ENCODE data around the gene NAA38. TPM values are rescaled to one million over a fixed set of nuclear protein-coding genes. Genes with fewer than 3 reads are reported as not detected.
A peak's percentile ranks its signal among the peaks of the same experiment; 100 is the strongest.

NAA38 gene
- total RNA-seq, 1 experiment from 2014 or later, result 71.8 TPM

DNA sequence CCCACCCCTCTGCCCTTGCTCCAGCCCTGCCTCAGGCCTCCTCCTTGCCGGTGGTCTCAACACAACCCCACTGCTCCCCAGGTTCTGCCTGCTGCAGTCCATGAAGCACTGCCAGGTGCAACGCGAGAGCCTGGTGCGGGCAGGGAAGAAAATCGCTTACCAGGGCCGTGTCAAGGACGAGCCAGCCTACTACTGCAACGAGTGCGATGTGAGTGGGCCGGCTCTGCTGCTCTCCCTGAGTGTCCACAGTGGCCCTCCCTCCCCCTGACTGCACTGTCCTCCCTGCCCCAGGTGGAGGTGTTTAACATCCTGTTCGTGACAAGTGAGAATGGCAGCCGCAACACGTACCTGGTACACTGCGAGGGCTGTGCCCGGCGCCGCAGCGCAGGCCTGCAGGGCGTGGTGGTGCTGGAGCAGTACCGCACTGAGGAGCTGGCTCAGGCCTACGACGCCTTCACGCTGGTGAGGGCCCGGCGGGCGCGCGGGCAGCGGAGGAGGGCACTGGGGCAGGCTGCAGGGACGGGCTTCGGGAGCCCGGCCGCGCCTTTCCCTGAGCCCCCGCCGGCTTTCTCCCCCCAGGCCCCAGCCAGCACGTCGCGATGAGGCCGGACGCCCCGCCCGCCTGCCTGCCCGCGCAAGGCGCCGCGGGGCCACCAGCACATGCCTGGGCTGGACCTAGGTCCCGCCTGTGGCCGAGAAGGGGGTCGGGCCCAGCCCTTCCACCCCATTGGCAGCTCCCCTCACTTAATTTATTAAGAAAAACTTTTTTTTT is 4.3 kb downstream of the NAA38 start:
- no peak for DNase-seq (ENCODE audit: low spot score)

DNA sequence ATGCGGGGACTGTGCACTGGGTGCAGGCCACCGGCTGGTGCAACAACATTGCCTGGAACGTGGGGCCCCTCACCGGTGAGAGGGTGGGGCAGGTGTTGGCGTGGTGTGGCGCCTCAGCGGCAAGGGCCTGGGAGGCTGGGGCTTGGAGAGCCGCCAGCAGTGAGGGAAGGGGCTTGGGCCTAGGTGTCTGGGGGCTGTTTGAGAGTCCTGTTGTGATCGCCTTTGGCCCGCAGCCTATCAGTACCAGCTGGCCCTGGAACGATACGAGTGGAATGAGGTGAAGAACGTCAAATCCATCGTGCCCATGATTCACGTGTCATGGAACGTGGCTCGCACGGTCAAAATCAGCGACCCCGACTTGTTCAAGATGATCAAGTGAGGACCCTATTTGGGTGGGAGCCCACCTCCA is 5.1 kb downstream of the NAA38 start:
- no peak for DNase-seq (ENCODE audit: low spot score)

DNA sequence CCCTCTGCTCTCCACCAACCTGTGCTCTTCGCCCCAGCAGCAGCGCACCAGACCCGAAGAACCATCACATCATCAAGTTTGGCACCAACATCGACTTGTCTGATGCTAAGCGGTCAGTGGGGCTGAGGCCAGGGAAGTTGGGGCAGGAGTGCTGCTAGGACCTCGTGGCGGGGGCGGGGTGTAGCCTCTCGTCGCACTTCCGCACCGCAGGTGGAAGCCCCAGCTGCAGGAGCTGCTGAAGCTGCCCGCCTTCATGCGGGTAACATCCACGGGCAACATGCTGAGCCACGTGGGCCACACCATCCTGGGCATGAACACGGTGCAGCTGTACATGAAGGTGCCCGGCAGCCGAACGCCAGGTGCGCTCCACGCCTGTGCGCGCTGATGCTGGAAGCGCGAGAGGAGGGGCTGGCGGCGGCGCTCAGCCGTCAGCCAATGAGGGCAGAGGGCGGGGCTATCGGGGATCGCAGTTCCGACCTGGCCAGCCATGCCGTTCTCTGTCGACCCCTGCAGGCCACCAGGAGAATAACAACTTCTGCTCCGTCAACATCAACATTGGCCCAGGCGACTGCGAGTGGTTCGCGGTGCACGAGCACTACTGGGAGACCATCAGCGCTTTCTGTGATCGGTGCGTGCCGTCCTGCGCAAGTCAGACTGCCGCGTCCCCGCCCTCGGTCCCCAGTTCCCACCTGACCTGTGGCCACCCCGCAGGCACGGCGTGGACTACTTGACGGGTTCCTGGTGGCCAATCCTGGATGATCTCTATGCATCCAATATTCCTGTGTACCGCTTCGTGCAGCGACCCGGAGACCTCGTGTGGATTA is 5.7 kb downstream of the NAA38 start:
- peak; percentile 91 for DNase-seq (ENCODE audit: low spot score)

DNA sequence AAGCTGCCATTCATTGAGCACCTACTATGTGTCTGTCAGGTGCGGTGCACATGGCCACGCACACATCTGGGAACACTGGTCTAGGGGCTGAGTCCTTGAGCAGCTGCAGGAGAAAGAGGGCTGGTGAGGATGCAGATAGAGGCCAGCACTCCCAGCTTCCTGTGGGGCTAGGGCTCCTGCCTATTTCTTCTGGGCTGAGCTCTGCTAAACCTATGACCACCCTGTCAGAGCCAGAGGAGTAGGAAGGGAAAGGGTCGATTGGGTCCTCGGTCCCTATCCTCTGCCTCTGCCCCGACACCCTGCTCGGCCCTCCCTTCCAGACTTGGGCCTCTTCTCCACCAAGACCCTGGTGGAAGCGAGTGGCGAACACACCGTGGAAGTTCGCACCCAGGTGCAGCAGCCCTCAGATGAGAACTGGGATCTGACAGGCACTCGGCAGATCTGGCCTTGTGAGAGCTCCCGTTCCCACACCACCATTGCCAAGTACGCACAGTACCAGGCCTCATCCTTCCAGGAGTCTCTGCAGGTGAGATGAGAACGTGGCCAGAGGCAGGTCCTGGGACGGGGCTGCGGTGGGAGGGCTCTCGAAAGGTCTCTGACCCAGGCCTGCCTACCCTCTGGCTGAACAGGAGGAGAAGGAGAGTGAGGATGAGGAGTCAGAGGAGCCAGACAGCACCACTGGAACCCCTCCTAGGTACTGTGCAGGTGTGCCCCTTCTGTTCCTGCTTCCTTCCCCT is 6.5 kb downstream of the NAA38 start:
- no peak for DNase-seq (ENCODE audit: low spot score)

DNA sequence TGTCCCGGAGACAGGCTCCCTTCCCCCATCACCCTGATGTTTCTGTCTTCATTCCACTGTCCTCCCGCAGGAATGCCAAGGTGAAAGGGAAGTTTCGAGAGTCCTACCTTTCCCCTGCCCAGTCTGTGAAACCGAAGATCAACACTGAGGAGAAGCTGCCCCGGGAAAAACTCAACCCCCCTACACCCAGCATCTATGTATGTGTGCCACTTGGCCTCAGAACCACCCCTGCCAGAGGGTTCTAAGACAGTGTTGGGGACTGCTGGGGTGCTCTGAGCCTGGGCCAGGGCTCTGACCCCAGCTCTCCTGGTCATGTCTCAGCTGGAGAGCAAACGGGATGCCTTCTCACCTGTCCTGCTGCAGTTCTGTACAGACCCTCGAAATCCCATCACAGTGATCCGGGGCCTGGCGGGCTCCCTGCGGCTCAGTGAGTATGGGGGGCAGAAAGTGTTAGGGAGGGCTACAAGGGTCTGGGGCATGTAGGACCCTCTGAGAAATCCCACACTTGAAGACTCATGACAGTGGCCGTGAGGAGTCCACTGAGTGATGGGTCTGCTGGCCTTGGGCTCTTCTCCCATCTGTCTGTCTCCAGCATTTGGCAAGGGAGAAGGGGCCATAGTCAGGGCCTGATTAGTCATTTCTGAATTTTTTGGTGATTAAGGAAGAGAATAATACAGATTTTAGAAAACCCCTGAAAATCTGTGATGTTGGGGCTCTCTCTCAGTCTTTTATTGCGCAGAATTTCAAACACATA is 7.4 kb downstream of the NAA38 start:
- DNase-seq (ENCODE audit: low spot score), result no peak

DNA sequence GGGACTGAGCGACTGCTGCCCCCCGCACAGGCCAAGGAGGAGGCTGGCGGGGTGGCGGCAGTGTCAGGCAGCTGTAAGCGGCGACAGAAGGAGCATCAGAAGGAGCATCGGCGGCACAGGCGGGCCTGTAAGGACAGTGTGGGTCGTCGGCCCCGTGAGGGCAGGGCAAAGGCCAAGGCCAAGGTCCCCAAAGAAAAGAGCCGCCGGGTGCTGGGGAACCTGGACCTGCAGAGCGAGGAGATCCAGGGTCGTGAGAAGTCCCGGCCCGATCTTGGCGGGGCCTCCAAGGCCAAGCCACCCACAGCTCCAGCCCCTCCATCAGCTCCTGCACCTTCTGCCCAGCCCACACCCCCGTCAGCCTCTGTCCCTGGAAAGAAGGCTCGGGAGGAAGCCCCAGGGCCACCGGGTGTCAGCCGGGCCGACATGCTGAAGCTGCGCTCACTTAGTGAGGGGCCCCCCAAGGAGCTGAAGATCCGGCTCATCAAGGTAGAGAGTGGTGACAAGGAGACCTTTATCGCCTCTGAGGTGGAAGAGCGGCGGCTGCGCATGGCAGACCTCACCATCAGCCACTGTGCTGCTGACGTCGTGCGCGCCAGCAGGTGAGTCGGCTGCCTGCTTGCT is 8.1 kb downstream of the NAA38 start:
- no peak for DNase-seq (ENCODE audit: low spot score)

DNA sequence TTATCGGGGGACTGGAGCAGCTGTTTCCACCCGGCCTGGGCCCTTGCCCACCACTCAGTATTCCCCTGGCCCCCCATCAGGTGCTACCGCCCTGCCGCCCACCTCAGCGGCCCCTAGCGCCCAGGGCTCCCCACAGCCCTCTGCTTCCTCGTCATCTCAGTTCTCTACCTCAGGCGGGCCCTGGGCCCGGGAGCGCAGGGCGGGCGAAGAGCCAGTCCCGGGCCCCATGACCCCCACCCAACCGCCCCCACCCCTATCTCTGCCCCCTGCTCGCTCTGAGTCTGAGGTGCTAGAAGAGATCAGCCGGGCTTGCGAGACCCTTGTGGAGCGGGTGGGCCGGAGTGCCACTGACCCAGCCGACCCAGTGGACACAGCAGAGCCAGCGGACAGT is 8.6 kb downstream of the NAA38 start:
- no peak for DNase-seq (ENCODE audit: low spot score)

DNA sequence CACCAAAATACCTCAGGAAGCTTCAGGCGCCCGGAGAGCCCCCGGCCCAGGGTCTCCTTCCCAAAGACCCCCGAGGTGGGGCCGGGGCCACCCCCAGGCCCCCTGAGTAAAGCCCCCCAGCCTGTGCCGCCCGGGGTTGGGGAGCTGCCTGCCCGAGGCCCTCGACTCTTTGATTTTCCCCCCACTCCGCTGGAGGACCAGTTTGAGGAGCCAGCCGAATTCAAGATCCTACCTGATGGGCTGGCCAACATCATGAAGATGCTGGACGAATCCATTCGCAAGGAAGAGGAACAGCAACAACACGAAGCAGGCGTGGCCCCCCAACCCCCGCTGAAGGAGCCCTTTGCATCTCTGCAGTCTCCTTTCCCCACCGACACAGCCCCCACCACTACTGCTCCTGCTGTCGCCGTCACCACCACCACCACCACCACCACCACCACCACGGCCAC is 9.2 kb downstream of the NAA38 start:
- DNase-seq (ENCODE audit: low spot score), result no peak

DNA sequence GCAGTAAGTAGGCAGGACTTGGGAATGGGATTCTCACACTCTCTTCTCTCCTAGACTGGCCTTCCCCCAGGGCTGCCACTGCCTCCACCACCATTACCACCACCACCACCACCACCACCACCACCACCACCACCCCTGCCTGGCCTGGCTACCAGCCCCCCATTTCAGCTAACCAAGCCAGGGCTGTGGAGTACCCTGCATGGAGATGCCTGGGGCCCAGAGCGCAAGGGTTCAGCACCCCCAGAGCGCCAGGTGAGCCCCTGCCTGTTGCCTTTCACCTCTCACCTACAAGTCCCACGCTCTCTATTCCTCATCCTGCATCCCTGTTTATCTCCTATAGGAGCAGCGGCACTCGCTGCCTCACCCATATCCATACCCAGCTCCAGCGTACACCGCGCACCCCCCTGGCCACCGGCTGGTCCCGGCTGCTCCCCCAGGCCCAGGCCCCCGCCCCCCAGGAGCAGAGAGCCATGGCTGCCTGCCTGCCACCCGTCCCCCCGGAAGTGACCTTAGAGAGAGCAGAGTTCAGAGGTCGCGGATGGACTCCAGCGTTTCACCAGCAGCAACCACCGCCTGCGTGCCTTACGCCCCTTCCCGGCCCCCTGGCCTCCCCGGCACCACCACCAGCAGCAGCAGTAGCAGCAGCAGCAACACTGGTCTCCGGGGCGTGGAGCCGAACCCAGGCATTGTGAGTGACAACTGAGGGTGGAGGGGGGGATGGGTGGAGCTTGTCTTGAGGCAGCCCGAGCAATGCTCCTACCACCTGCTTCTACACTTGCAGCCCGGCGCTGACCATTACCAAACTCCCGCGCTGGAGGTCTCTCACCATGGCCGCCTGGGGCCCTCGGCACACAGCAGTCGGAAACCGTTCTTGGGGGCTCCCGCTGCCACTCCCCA is 10.3 kb downstream of the NAA38 start:
- DNase-seq (ENCODE audit: low spot score), result no peak

DNA sequence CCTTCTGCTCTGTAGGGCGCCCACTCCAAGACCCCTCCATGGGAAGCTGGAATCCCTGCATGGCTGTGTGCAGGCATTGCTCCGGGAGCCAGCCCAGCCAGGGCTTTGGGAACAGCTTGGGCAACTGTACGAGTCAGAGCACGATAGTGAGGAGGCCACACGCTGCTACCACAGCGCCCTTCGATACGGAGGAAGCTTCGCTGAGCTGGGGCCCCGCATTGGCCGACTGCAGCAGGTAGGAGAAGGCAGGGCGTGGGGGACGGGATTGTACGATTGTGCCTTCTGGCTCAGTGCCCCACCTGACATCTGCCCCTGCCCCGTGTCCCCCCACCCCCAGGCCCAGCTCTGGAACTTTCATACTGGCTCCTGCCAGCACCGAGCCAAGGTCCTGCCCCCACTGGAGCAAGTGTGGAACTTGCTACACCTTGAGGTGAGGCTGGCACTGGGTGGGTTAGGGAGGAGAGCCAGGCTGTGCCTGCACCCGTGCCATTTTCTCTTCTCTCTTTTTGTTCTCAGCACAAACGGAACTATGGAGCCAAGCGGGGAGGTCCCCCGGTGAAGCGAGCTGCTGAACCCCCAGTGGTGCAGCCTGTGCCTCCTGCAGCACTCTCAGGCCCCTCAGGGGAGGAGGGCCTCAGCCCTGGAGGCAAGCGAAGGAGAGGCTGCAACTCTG is 11.2 kb downstream of the NAA38 start:
- no peak for DNase-seq (ENCODE audit: low spot score)

DNA sequence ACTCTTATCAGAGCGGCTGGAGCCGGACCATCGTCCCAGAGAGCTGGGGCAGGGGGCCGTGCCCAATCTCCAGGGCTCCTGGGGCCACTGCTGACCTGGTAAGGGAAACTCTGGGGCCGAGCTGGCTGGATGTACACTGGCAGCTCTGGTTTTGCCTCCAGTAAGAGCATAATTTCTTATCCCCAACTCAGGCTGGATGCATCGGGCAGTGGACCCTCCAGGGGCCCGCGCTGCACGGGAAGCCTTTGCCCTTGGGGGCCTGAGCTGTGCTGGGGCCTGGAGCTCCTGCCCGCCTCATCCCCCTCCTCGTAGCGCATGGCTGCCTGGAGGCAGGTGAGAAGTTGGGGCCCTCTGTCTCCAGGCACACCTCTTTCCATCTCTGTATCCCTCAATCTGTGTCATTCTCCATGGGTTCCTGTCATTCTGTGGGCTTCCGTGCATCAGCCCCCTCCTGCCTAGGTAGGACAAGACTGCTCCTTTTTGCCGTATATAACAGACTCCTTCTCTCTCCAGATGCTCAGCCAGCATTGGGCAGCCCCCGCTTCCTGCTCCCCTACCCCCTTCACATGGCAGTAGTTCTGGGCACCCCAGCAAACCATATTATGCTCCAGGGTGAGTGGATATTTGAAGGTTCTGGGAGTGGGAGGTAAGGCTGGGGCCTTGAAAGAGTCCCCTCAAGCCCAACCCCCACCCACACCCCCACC is 11.8 kb downstream of the NAA38 start:
- no peak for DNase-seq (ENCODE audit: low spot score)

DNA sequence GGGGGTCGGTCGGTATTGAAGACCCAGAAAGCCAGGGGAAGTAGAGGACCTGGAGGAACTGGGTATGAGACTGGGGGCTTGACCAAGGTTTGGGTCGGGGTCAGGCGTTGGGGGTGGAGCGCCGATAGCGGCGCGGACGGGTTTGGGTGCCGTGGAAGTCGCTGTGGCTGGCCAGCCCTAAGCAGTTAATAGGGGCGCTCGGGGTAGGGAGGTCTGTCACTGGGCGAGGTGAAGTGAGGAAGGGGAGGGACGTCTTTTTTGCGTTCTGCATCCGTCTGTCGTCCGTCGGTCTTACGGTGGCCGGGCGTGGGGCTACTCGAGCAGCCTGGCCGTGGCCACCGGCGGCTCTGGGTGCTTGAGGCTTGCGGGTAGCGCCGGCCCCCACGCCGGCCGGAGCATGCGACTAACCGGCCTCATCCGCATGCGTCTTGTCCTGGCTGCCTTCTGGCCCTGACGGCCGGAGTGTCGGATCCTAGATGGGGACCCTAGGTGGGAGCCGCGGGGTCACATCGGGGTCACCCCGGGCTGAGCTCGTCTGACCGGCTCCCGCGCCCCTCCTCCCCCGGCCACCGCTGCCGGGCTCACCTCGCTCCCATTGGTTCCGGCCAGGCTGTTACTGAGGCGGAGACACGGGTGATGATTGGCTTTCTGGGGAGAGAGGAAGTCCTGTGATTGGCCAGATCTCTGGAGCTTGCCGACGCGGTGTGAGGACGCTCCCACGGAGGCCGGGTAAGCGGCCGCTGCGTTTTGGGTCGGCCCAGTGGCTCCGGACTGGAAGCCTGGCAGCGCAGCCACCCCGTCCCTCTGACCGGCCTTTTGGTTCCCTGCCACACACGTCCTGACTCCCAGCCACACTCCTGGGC is 12.8 kb downstream of the NAA38 start:
- peak; percentile 86 for DNase-seq (ENCODE audit: low spot score)

DNA sequence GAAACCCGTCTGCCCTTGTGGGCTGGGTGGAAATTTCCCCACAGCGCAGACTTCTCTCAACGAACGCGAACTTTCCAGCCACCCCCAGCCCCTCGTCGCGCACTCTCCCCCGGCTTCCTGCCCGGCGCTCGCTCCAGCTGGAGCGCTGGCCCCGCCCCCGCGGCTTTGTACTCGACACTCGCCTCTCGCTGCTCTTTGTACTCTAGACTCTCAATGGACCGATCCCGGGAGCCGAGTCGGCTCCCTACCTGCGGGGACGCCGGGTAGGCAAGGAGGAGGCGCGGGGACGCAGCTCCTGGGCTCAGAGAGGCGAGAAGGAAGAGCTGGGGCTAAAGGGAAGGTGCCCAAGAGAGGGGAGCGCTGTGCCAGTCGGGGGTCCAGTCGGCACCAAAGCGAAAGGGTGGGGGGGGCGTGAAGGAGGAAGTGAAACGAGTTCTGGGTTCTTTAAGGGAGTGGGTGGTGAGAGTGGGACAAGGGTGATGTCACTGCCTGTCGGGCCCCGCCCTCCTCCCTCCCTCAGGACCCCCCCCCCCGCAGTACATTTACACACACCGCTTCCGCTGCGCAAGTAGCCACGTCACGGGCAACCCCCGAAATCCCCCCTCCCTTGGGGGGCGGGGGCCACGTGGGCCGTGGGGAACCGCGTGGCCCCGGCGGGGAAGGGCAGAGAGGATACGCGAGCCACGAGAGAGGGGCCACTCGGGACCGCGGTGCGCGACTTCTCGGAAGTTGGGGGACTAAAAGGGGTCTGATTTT is 13.6 kb downstream of the NAA38 start:
- DNase-seq (ENCODE audit: low spot score), result peak; percentile 80

DNA sequence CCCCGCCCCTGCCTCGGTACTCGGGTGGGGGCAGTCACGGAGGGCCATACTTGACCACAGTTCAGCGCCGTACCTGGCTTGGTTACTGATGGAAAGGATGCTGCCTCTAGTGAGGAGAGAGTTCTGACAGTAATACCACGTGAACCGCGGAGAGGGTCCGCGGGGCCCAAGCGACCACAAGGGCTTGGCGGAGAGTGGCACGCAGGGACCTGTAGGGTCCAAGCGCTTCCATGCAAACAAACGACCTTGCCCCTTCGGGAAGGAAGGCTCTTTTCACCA is 14.2 kb downstream of the NAA38 start:
- no peak for DNase-seq (ENCODE audit: low spot score)

DNA sequence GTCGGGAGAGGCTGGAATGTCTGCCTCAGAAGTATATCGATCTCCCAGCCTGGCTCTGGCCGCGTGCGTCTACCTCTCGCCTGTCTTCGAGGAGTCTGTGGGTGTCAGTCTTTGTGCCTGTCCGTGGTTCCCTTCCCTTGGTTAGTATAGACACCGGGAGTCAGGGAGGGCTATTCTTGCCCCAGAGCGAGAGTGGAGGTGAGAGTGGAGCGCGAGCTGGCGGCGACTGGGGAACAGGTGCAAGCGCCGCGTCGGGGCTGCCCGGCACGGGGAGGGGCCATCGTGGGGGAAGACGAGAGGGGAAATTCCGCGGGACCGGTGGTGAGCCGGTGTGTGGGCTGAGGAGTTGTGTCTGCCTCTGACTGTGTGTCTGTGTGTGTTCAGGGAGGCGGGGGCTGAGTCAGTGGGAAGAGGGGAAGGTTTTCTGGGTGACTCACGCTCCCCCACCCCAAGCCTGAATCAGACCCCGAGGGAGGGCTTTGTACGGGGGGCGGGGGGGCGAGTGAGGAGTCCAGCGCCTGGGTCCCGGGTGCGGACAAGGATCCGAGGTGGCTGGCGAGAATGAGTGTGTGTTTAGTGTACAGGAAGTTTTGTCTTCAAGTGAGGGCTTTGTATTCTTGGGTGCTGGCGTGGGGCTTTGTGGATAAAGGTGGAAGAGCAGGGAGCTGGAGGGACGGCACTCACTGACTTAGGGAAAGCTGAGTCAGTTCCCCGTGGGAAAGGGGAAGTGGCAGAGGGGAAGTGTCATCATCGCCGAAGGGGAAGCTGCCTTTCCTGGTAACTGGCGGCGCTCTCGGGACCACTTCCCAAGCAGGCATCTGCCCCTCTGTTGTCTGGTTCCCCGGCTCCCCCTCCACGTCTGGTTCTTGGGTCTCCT is 14.7 kb downstream of the NAA38 start:
- peak; percentile 55 for DNase-seq (ENCODE audit: low spot score)

DNA sequence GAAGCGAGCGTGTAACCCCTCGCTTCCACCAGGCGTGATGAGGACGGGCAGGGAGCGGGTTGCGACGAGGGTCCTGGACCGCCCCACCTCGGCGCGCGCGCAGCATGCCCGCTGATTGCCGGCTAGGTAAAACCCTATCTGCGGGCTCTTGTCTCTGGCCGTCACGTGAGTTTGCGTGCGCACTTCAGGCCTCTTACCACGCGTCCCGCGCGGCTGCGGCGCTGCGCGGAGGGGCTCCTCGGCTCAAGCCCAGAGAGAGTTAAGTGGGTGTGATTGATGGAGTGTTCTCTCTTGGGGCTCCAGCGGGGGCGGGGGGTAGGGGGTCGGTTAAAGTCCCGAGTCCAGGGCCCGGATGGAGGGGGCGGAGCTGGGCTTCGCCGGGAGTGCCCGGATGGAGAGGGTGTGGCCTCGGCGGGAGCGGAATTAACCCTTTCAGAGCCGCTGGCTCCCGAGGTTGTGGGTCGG is 15.4 kb downstream of the NAA38 start:
- peak; percentile 81 for DNase-seq (ENCODE audit: low spot score)

Data from HT-29 (cell line).